Measurements from ENCODE around the gene IGFLR1. TPM values are rescaled to one million over a fixed set of nuclear protein-coding genes. Genes with fewer than 3 reads are reported as not detected.

IGFLR1 gene
- polyA plus RNA-seq, 1 of the 3 experiments (the other 2 are of a cell fraction): 5.6 TPM

DNA sequence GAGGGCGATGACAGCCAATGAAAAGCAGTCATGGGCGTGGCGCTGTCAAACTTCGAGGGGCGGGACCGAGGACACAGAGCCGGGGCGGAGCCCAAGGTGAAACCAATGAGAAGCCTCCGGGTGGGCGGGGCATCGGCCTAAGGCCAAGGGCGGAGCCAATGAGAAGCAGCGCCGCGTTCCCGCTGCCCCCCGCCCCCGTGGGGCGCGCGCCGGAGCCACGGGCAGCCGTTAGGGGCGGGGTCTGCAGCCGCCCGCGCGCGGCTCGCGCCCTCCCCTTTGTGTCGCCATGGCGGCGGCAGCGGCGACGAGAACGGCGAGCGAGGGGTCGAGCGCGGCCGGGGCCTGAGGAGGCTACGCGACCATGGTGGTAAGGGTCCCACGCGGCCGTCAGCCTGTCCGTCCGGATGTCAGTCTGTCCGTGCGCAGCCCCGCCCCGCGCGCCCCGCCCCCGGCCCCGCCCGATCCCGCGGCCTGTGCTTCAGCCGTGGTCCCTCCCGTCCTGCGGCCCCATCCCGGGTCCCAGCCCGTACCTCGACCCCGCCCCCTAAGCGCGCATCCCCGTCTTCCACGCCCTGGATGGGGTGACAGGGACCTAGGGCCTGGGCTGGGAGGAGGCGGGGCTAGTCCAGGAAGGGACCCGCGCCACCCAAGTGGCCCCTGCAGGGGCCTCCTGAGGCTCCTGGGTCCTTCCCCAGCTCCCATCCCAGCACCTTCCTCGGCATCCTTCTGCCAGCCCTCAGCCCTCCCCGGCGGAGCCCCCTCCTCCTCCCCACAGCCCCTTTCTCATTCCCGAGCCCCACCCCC, 33.2 kb upstream of the IGFLR1 start, which contains the start of gene ARHGAP33:
Gene ARHGAP33 (plus strand): TSS at position 267 of the 804 bp plus-strand sequence. CDS start 95 bp downstream, at position 362.
- no peaks in the 10 kb centered on the region for H3K9me3 ChIP-seq
- WGBS (ENCODE audit: low lambda C conversion rate): 3% methylated on average over 38 of the region's 82 CpGs
- peak within 1 kb of the TSS; percentile 38; the same call in 1 of the 2 replicates for H3K9ac ChIP-seq
- H3K36me3 ChIP-seq (replicated peaks in 1 of 2; ENCODE audit: control insufficient read depth in 1 of 2, insufficient read depth in 2 of 2, low read length in 1 of 2): no peaks in the 10 kb centered on the region
- H3K27ac ChIP-seq (ENCODE audit: low read depth in 2 of 2, low read length in 1 of 2): no peak within 1 kb of the TSS
- H3K27me3 ChIP-seq (ENCODE audit: insufficient read depth): no peaks in the 10 kb centered on the region
- peak within 1 kb of the TSS; percentile 90 for H3K4me2 ChIP-seq
- ChIA-PET CTCF (interaction anchor here (1.0 kb wide), 1 partner anchor 10 kb away, joined by 3 read pairs; no protein-coding TSS in a partner anchor), POLR2A (interaction anchor here (0.5 kb wide), 1 partner anchor 64 kb away, joined by 4 read pairs; no protein-coding TSS in a partner anchor)
- H3K9me2 ChIP-seq: no peaks in the 10 kb centered on the region
- peaks cover 8% of the 10 kb centered on the region for H3F3A ChIP-seq (replicated peaks; ENCODE audit: insufficient read depth)
- H2AFZ ChIP-seq (ENCODE audit: low read depth): peak within 1 kb of the TSS; percentile 76; the same call in 1 of the 2 replicates
- H4K20me1 ChIP-seq (ENCODE audit: insufficient read depth): no peaks in the 10 kb centered on the region
- H3K4me3 ChIP-seq (ENCODE audit: low read depth in 2 of 2, low read length in 1 of 2): peak within 1 kb of the TSS; percentile 59 to 76
- TF ChIP-seq, protein P1, sequence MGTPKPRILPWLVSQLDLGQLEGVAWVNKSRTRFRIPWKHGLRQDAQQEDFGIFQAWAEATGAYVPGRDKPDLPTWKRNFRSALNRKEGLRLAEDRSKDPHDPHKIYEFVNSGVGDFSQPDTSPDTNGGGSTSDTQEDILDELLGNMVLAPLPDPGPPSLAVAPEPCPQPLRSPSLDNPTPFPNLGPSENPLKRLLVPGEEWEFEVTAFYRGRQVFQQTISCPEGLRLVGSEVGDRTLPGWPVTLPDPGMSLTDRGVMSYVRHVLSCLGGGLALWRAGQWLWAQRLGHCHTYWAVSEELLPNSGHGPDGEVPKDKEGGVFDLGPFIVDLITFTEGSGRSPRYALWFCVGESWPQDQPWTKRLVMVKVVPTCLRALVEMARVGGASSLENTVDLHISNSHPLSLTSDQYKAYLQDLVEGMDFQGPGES (IDR thresholded peaks at IDR 0.05; ENCODE audit: low read depth, low read length): 0 out of 2 replicates have a peak, but pooled peaks have one; percentile 34
- TF ChIP-seq MEF2A (IDR thresholded peaks at IDR 0.05; ENCODE audit: borderline replicate concordance, low read depth): no peak
- TF ChIP-seq TAF1 (IDR thresholded peaks at IDR 0.05; ENCODE audit: borderline replicate concordance, low read depth, low read length): no peak
- TF ChIP-seq, protein P2, sequence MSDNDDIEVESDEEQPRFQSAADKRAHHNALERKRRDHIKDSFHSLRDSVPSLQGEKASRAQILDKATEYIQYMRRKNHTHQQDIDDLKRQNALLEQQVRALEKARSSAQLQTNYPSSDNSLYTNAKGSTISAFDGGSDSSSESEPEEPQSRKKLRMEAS (IDR thresholded peaks at IDR 0.05; ENCODE audit: low read depth): peak; percentile 45; the same call in 1 of the 2 replicates
- peak; percentile 62; the same call in 1 of the 2 replicates for TF ChIP-seq SIN3A (IDR thresholded peaks at IDR 0.05; ENCODE audit: borderline replicate concordance, low read depth, low read length)
- TF ChIP-seq RFX5 (IDR thresholded peaks at IDR 0.05; ENCODE audit: low read length): peak; percentile 58; the same call in 1 of the 2 replicates
- TF ChIP-seq, protein P3, sequence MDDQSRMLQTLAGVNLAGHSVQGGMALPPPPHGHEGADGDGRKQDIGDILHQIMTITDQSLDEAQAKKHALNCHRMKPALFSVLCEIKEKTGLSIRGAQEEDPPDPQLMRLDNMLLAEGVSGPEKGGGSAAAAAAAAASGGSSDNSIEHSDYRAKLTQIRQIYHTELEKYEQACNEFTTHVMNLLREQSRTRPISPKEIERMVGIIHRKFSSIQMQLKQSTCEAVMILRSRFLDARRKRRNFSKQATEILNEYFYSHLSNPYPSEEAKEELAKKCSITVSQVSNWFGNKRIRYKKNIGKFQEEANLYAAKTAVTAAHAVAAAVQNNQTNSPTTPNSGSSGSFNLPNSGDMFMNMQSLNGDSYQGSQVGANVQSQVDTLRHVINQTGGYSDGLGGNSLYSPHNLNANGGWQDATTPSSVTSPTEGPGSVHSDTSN (IDR thresholded peaks at IDR 0.05): peak; percentile 42; the same call in 1 of the 2 replicates
- peak; percentile 86 for TF ChIP-seq MXI1 (IDR thresholded peaks at IDR 0.05; ENCODE audit: low read depth, low read length)
- TF ChIP-seq TEAD4 (IDR thresholded peaks at IDR 0.05; ENCODE audit: borderline replicate concordance, insufficient read depth): no peak
- peaks cover 0 to 12% of the 10 kb centered on the region in 2 experiments; a peak in 2 of 4 replicates for H3K4me1 ChIP-seq (ENCODE audit: control insufficient read depth in 1 of 2, insufficient read depth in 2 of 2, low read depth in 1 of 2, low read length in 1 of 2)
- peaks cover 13% of the 10 kb centered on the region; the same call in 1 of the 2 replicates for H3K79me2 ChIP-seq (ENCODE audit: insufficient read depth)
- peak; percentile 99 for DNase-seq

DNA sequence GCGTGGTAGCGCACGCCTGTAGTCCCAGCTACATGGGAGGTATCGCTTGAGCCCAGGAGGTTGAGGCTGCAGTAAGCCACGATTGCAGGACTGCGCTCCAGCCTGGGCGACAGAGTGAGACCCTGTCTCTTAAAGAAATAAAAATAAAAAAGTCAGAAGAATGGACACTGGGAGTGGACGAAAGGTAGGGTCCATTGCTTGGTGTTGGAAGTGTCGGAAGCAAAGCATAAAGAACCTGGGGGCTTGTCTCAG, 32.7 kb upstream of the IGFLR1 start:
- Histone ChIP-seq H3F3A (replicated peaks; ENCODE audit: insufficient read depth) (peaks cover 8% of the 10 kb centered on the region), H3K27ac (ENCODE audit: low read depth in 2 of 2, low read length in 1 of 2) (no peak overlapping the region), H2AFZ (ENCODE audit: low read depth) (peak overlapping the region; percentile 76; the same call in 1 of the 2 replicates), H3K4me2 (peak overlapping the region; percentile 90), H3K36me3 (replicated peaks in 1 of 2; ENCODE audit: control insufficient read depth in 1 of 2, insufficient read depth in 2 of 2, low read length in 1 of 2) (no peaks in the 10 kb centered on the region), H4K20me1 (ENCODE audit: insufficient read depth) (no peaks in the 10 kb centered on the region), H3K27me3 (ENCODE audit: insufficient read depth) (no peaks in the 10 kb centered on the region), H3K9ac (no peak overlapping the region), H3K9me3 (no peaks in the 10 kb centered on the region), H3K9me2 (no peaks in the 10 kb centered on the region), H3K79me2 (ENCODE audit: insufficient read depth) (peaks cover 13% of the 10 kb centered on the region; the same call in 1 of the 2 replicates), H3K4me1 (ENCODE audit: control insufficient read depth in 1 of 2, insufficient read depth in 2 of 2, low read depth in 1 of 2, low read length in 1 of 2) (peaks cover 0 to 12% of the 10 kb centered on the region in 2 experiments; a peak in 2 of 4 replicates), H3K4me3 (ENCODE audit: low read depth in 2 of 2, low read length in 1 of 2) (peak overlapping the region; percentile 59 to 76)
- POLR2A ChIA-PET: no interaction called here
- WGBS (ENCODE audit: low lambda C conversion rate): 4% methylated on average over 9 of the region's 9 CpGs
- CTCF ChIA-PET: no interaction called here
- DNase-seq: no peak
- TF ChIP-seq FOXJ3 (CRISPR knock-in tag; IDR thresholded peaks at IDR 0.05) (no peak), NFIC (IDR thresholded peaks at IDR 0.05; ENCODE audit: borderline replicate concordance) (no peak), POLR2AphosphoS5 (IDR thresholded peaks at IDR 0.05; ENCODE audit: low read depth, low read length) (no peak), TAF1 (IDR thresholded peaks at IDR 0.05; ENCODE audit: borderline replicate concordance, low read depth, low read length) (no peak), EZH2phosphoT487 (IDR thresholded peaks at IDR 0.05; ENCODE audit: borderline replicate concordance, low read depth) (no peak), GABPA (IDR thresholded peaks at IDR 0.05; ENCODE audit: low read depth) (no peak), GATA2 (CRISPR knock-in tag; IDR thresholded peaks at IDR 0.05) (no peak), YY1 (IDR thresholded peaks at IDR 0.05; ENCODE audit: low read depth) (no peak), RFX5 (IDR thresholded peaks at IDR 0.05; ENCODE audit: low read length) (no peak), JUND (IDR thresholded peaks at IDR 0.05) (no peak), MXI1 (IDR thresholded peaks at IDR 0.05; ENCODE audit: low read depth, low read length) (no peak), EP300 (IDR thresholded peaks at IDR 0.05; ENCODE audit: borderline replicate concordance in 1 of 2, low read depth in 1 of 2, low read length in 1 of 2) (no peak), TCF12 (IDR thresholded peaks at IDR 0.05) (no peak), RAD21 (IDR thresholded peaks at IDR 0.05; ENCODE audit: low read length) (no peak)
- TF ChIP-seq, protein P4, sequence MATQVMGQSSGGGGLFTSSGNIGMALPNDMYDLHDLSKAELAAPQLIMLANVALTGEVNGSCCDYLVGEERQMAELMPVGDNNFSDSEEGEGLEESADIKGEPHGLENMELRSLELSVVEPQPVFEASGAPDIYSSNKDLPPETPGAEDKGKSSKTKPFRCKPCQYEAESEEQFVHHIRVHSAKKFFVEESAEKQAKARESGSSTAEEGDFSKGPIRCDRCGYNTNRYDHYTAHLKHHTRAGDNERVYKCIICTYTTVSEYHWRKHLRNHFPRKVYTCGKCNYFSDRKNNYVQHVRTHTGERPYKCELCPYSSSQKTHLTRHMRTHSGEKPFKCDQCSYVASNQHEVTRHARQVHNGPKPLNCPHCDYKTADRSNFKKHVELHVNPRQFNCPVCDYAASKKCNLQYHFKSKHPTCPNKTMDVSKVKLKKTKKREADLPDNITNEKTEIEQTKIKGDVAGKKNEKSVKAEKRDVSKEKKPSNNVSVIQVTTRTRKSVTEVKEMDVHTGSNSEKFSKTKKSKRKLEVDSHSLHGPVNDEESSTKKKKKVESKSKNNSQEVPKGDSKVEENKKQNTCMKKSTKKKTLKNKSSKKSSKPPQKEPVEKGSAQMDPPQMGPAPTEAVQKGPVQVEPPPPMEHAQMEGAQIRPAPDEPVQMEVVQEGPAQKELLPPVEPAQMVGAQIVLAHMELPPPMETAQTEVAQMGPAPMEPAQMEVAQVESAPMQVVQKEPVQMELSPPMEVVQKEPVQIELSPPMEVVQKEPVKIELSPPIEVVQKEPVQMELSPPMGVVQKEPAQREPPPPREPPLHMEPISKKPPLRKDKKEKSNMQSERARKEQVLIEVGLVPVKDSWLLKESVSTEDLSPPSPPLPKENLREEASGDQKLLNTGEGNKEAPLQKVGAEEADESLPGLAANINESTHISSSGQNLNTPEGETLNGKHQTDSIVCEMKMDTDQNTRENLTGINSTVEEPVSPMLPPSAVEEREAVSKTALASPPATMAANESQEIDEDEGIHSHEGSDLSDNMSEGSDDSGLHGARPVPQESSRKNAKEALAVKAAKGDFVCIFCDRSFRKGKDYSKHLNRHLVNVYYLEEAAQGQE (IDR thresholded peaks at IDR 0.05; ENCODE audit: low read depth, low read length): no peak
